HCT116 (cell line): ENCODE measurements around the gene MPHOSPH6. TPM values are rescaled to one million over a fixed set of nuclear protein-coding genes. Genes with fewer than 3 reads are reported as not detected.

Experiments used
- ATAC-seq: fragments of 200-7000 bp; cut with Tn5 transposase; 2 replicates; pipeline ENCODE4 v1.9.1; 2020; ENCODE audit warnings: mild to moderate bottlenecking, moderate library complexity
- BruUV-seq: library from RNA; stranded (reverse); fragments of 400-500 nt; replicated peaks from 2 replicates; lab custom pipeline; 2021; lab: Mats Ljungman, UMichigan
- CTCF ChIA-PET: fragments of 300-600 bp; sonication (Branson Sonifier 250); formaldehyde crosslinking; loops from one replicate; lab custom pipeline; 2021; ENCODE audit warnings: antibody characterized with exemption; lab: Charles Lee
- POLR2A ChIA-PET: fragments of 300-600, 350-600 bp; sonication (Branson Sonifier 250); formaldehyde crosslinking; loops from one replicate; lab custom pipeline; 2021; ENCODE audit warnings: antibody characterized with exemption; lab: Charles Lee
- RAD21 ChIA-PET, 2 experiments: fragments of 300-600 bp; sonication (Branson Sonifier 250); formaldehyde crosslinking; loops; one replicate each; lab custom pipeline; 2023; ENCODE audit warnings: low total read pairs in 2 of 2; ENCODE audit not compliant: uncharacterized antibody in 2 of 2, unreplicated experiment in 2 of 2, low non-redundant PET in 1 of 2; lab: Charles Lee
- DNase-seq: peaks from one replicate; pipeline ENCODE4 v3.0.0-alpha.2; 2010; ENCODE audit warnings: low read depth, low spot score
- H2AFZ ChIP-seq: fragments of 200-600 bp; shearing (Covaris generic), sonication (generic); 2 replicates; pipeline ENCODE4 v1.6.1; 2017; ENCODE audit warnings: low read depth, mixed run types, mixed read lengths, antibody characterized with exemption, low read length; ENCODE audit not compliant: poor library complexity, severe bottlenecking
- H3K27ac ChIP-seq: 2 replicates; pipeline ENCODE4 v1.5.1; 2012; ENCODE audit warnings: low read depth, low read length
- H3K27me3 ChIP-seq: fragments of 200-600 bp; sonication (generic); 2 replicates; pipeline ENCODE4 v1.6.1; 2016; ENCODE audit warnings: mixed run types, low read length, mixed read lengths; ENCODE audit not compliant: insufficient read depth
- H3K36me3 ChIP-seq, 2 experiments: fragments of 200-500 bp in 1 of 2; fragments of 200-600 bp in 1 of 2; sonication (Bioruptor generic) in 1 of 2; sonication (generic) in 1 of 2; 2 replicates each; pipeline versions ENCODE4 v1.5.1 to v1.6.1; 2014 to 2016; ENCODE audit warnings: low read length in 2 of 2, inconsistent platforms in 1 of 2, mixed read lengths in 1 of 2, mixed run types in 1 of 2; ENCODE audit not compliant: insufficient read depth in 2 of 2, control insufficient read depth in 1 of 2
- H3K4me1 ChIP-seq, 2 experiments: fragments of 200-600 bp in 1 of 2; sonication (generic) in 1 of 2; 2 replicates each; pipeline versions ENCODE4 v1.5.1 to v1.6.1; 2012 to 2017; ENCODE audit warnings: low read length in 2 of 2, inconsistent platforms in 1 of 2, mild to moderate bottlenecking in 1 of 2, mixed read lengths in 1 of 2, mixed run types in 1 of 2, moderate library complexity in 1 of 2; ENCODE audit not compliant: insufficient read depth in 2 of 2, control insufficient read depth in 1 of 2
- H3K4me2 ChIP-seq: fragments of 200-600 bp; sonication (generic); 2 replicates; pipeline ENCODE4 v1.6.1; 2017; ENCODE audit warnings: mixed run types, low read length, mixed read lengths
- H3K4me3 ChIP-seq, 2 experiments: fragments of 200-600 bp in 1 of 2; sonication (generic) in 1 of 2; replicated peaks in 1 of 2; 2 replicates each; pipeline ENCODE4 v1.5.1; 2011 to 2016; ENCODE audit warnings: low read length in 2 of 2, control low read depth in 1 of 2, low read depth in 1 of 2, mild to moderate bottlenecking in 1 of 2, mixed read lengths in 1 of 2, mixed run types in 1 of 2
- H3K79me2 ChIP-seq: fragments of 200-600 bp; sonication (generic); 2 replicates; pipeline ENCODE4 v1.6.1; 2017; ENCODE audit warnings: mild to moderate bottlenecking, mixed run types, low read length, moderate library complexity, mixed read lengths; ENCODE audit not compliant: insufficient read depth
- H3K9ac ChIP-seq: fragments of 200-600 bp; sonication (generic); 2 replicates; pipeline ENCODE4 v1.6.1; 2016; ENCODE audit warnings: low read length, mixed read lengths
- H3K9me2 ChIP-seq: fragments of 200-600 bp; sonication (generic), shearing (Covaris generic); 2 replicates; pipeline ENCODE4 v1.6.1; 2017; ENCODE audit warnings: mixed run types, mild to moderate bottlenecking, moderate library complexity; ENCODE audit not compliant: insufficient read depth
- H3K9me3 ChIP-seq, 2 experiments: fragments of 200-500 bp in 1 of 2; fragments of 200-600 bp in 1 of 2; sonication (Bioruptor generic) in 1 of 2; sonication (generic) in 1 of 2; 2 replicates each; pipeline ENCODE4 v1.6.1; 2014 to 2017; ENCODE audit warnings: low read length in 2 of 2, mixed read lengths in 2 of 2, inconsistent platforms in 1 of 2, low read depth in 1 of 2, mild to moderate bottlenecking in 1 of 2, mixed run types in 1 of 2, moderate library complexity in 1 of 2; ENCODE audit not compliant: control insufficient read depth in 1 of 2, insufficient read depth in 1 of 2
- H4K20me1 ChIP-seq: fragments of 200-600 bp; sonication (generic), shearing (Covaris generic); 2 replicates; pipeline ENCODE4 v1.6.1; 2017; ENCODE audit warnings: mixed run types, mild to moderate bottlenecking, moderate library complexity; ENCODE audit not compliant: insufficient read depth
- ATF3 ChIP-seq: IDR thresholded peaks from 2 replicates; pipeline ENCODE4 v1.6.1; 2012
- CBX3 ChIP-seq: IDR thresholded peaks from 2 replicates; pipeline ENCODE4 v1.6.1; 2012; ENCODE audit warnings: low read depth
- CEBPB ChIP-seq: IDR thresholded peaks from 2 replicates; pipeline ENCODE4 v1.6.1; 2012; ENCODE audit warnings: low read depth
- CTCF ChIP-seq, 3 experiments: fragments of 200-600 bp in 1 of 3; sonication (generic) in 1 of 3; IDR thresholded peaks in 2 of 3; conservative IDR thresholded peaks in 1 of 3; 2 replicates each; pipeline ENCODE4 v1.5.1; 2012 to 2017; ENCODE audit warnings: low read depth in 2 of 3, low read length in 2 of 3, antibody characterized with exemption in 1 of 3, borderline replicate concordance in 1 of 3, control low read depth in 1 of 3, mild to moderate bottlenecking in 1 of 3, mixed read lengths in 1 of 3, mixed run types in 1 of 3, moderate library complexity in 1 of 3; ENCODE audit not compliant: insufficient read depth in 1 of 3
- EGR1 ChIP-seq: IDR thresholded peaks from 2 replicates; pipeline ENCODE4 v1.6.1; 2012; ENCODE audit warnings: low read depth
- EZH2phosphoT487 ChIP-seq: fragments of 200-600 bp; IDR thresholded peaks from 2 replicates; pipeline ENCODE4 v1.6.1; 2018; ENCODE audit warnings: antibody characterized with exemption, borderline replicate concordance
- JUND ChIP-seq: IDR thresholded peaks from 2 replicates; pipeline ENCODE4 v1.6.1; 2012
- MAX ChIP-seq: IDR thresholded peaks from 2 replicates; pipeline ENCODE4 v1.6.1; 2012
- POLR2A ChIP-seq: IDR thresholded peaks from 2 replicates; pipeline ENCODE4 v1.7.0; 2011; ENCODE audit warnings: borderline replicate concordance; ENCODE audit not compliant: insufficient read depth, insufficient read length; ENCODE audit errors: extremely low read depth
- POLR2AphosphoS5 ChIP-seq: IDR thresholded peaks from 2 replicates; pipeline ENCODE4 v1.6.1; 2011; ENCODE audit warnings: mild to moderate bottlenecking, low read depth, low read length, moderate library complexity
- RAD21 ChIP-seq: IDR thresholded peaks from 2 replicates; pipeline ENCODE4 v1.6.1; 2012; ENCODE audit warnings: low read depth, mild to moderate bottlenecking
- REST ChIP-seq: IDR thresholded peaks from 2 replicates; pipeline ENCODE4 v1.6.1; 2012; ENCODE audit warnings: low read depth
- SIN3A ChIP-seq: IDR thresholded peaks from 2 replicates; pipeline ENCODE4 v1.6.1; 2012; ENCODE audit warnings: low read depth
- SP1 ChIP-seq: IDR thresholded peaks from 2 replicates; pipeline ENCODE4 v1.6.1; 2012; ENCODE audit warnings: low read depth
- TCF7L2 ChIP-seq: IDR thresholded peaks from 2 replicates; pipeline ENCODE4 v1.7.0; 2011; ENCODE audit warnings: borderline replicate concordance, inconsistent platforms; ENCODE audit not compliant: insufficient read depth, insufficient read length; ENCODE audit errors: extremely low read depth
- ZBTB33 ChIP-seq: IDR thresholded peaks from 2 replicates; pipeline ENCODE4 v1.6.1; 2011; ENCODE audit warnings: mild to moderate bottlenecking, low read length, moderate library complexity; ENCODE audit not compliant: insufficient replicate concordance; ENCODE audit errors: extremely low read depth
- ZFX ChIP-seq: fragments of 450-650 bp; IDR thresholded peaks from 2 replicates; pipeline ENCODE4 v1.6.1; 2017
- ZNF274 ChIP-seq: fragments of 200-500 bp; sonication (Bioruptor generic); IDR thresholded peaks from 2 replicates; pipeline ENCODE4 v1.6.1; 2014; ENCODE audit warnings: mild to moderate bottlenecking, low read depth, low read length, inconsistent platforms
- intact Hi-C: fragments of 100-400 bp; cut with micrococcal nuclease; formaldehyde crosslinking; loops from 2 replicates; pipeline ENCODE4 v1.10.0; 2022
- total RNA-seq: library from RNA; stranded (reverse); gene quantifications from one replicate; pipeline ENCODE4 v1.2.1, GENCODE V29; 2021; ENCODE audit not compliant: unreplicated experiment

The MPHOSPH6 gene
- total RNA-seq, 1 experiment from 2014 or later = 52.2 TPM

- ATAC-seq (no peak), DNase-seq (no peak)
- Histone ChIP-seq H3K9me3 (no peaks in the 10 kb centered on the region), H3K4me2 (no peak overlapping the region), H3K4me3 (no peak overlapping the region), H3K36me3 (peaks cover 10 to 18% of the 10 kb centered on the region in 2 experiments; a peak in 3 of 4 replicates), H3K9ac (no peak overlapping the region), H3K79me2 (peaks cover 10% of the 10 kb centered on the region; the same call in 1 of the 2 replicates), H3K4me1 (no peaks in the 10 kb centered on the region), H3K27ac (no peak overlapping the region), H4K20me1 (no peaks in the 10 kb centered on the region), H3K9me2 (no peaks in the 10 kb centered on the region), H3K27me3 (no peaks in the 10 kb centered on the region), H2AFZ (no peak overlapping the region)
- intact Hi-C loops = no loop called here
- POLR2A ChIA-PET = no interaction called here
- RAD21 ChIA-PET = no interaction called here
- CTCF ChIA-PET = no interaction called here
- TF ChIP-seq RAD21 (no peak), CBX3 (no peak), EZH2phosphoT487 (no peak), SP1 (no peak), JUND (no peak), POLR2A (no peak), SIN3A (no peak), POLR2AphosphoS5 (no peak), MAX (no peak), REST (no peak), ATF3 (no peak), ZFX (no peak), CEBPB (no peak), ZBTB33 (no peak), CTCF (IDR thresholded peaks at IDR 0.05 in 2 of 3, conservative IDR thresholded peaks at IDR 0.05 in 1 of 3; ENCODE audit: borderline replicate concordance in 1 of 3, insufficient read depth in 1 of 3, low read depth in 2 of 3, low read length in 2 of 3) (no peak), TCF7L2 (no peak), EGR1 (no peak), ZNF274 (no peak)
- no TSS peak for BruUV-seq
Measured at GRCh38 chr16:82146957-82147356, 23.1 kb downstream of the MPHOSPH6 start.
